Measurements from ENCODE around the gene WASHC3.

GRCh38 chr12:102051431-102051965 lies 10.3 kb downstream of the WASHC3 start:
- TF ChIP-seq CTCF (IDR thresholded peaks at IDR 0.05) = no peak
- no peak for TF ChIP-seq POLR2A (IDR thresholded peaks at IDR 0.05)
- no peak for TF ChIP-seq EP300 (IDR thresholded peaks at IDR 0.05)
